ENCODE measurements around the gene PTCHD4.
"Not testable (repeated sequence)": the region's sequence is repeated elsewhere in the genome, so short reads cannot be mapped to it uniquely, and the experiment has no call there.

Gene PTCHD4

DNA sequence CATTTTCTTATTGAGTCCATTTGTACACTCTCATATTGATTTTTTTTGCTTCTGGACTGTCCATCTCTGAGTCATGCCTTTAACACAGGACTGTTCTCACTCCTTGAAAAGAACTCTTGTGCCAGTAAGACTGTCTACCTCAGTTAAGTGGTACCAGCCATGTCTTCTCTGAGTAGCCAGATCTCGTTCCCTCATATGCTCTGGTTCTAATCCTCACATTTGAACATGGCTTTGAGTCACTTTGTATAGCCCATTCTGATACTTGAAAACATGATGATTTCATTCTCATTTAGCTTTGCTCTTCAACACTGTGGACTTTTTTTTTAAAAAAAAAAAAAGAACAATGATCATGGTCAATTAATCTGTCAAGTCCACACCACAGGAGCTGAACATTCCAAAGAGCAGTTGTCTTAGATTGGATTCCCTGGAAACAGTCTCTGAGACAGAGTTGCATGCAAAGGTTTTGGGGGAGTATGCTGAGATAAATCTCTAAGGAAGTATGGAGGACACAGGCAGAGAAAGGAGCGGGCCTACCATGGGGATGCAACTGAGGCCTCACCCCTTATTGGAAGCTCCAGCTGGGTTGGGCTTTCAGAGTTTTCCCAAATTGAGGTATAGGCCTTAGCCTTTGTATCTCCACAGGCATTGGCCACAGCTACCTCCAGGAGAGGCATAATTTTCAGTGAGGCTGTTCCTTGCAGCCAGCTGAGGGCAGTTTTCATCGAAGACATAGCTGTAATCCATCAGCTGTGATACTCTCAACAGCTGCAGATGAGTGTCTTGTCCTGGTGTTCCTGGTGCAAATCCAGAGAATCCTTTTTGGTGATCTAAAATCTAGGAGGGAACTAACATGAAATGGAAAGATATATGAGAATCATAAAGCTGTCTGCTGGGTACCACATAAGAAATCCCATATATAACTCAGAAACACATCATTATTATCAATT is 6.0 kb upstream of the PTCHD4 start:
- no peak overlapping the region for H3K4me3 ChIP-seq (replicated peaks; ENCODE audit: low read depth, low read length)
- TF ChIP-seq, protein P1, sequence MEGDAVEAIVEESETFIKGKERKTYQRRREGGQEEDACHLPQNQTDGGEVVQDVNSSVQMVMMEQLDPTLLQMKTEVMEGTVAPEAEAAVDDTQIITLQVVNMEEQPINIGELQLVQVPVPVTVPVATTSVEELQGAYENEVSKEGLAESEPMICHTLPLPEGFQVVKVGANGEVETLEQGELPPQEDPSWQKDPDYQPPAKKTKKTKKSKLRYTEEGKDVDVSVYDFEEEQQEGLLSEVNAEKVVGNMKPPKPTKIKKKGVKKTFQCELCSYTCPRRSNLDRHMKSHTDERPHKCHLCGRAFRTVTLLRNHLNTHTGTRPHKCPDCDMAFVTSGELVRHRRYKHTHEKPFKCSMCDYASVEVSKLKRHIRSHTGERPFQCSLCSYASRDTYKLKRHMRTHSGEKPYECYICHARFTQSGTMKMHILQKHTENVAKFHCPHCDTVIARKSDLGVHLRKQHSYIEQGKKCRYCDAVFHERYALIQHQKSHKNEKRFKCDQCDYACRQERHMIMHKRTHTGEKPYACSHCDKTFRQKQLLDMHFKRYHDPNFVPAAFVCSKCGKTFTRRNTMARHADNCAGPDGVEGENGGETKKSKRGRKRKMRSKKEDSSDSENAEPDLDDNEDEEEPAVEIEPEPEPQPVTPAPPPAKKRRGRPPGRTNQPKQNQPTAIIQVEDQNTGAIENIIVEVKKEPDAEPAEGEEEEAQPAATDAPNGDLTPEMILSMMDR (IDR thresholded peaks at IDR 0.05; ENCODE audit: low read depth, low read length, missing control alignments): no peak
- DNase-seq (ENCODE audit: extremely low read depth, low read depth): no peak

DNA sequence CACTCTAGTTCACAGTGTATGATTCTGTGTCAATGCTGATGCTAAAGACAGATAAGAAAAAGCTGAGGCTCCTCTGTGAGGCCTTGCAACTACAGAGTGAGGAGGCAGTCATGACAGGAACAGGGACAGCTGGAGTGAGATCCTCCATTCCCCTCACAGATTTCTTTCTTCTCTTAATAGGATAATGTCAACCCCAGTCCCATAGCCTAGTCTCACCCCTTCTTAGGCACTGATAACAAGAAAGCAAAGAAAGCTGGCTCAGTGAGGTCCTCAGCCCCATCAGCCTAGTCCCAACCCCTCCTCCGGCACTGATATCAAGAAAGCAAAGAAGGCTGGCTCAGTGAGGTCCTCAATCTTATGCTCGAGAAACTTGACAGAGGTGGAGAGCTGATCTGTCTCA is 2.1 kb upstream of the PTCHD4 start:
- no peak overlapping the region for H3K4me3 ChIP-seq (replicated peaks; ENCODE audit: low read depth, low read length)
- no peak for DNase-seq (ENCODE audit: extremely low read depth, low read depth)
- TF ChIP-seq, protein P1 (IDR thresholded peaks at IDR 0.05; ENCODE audit: low read depth, low read length, missing control alignments): no peak

DNA sequence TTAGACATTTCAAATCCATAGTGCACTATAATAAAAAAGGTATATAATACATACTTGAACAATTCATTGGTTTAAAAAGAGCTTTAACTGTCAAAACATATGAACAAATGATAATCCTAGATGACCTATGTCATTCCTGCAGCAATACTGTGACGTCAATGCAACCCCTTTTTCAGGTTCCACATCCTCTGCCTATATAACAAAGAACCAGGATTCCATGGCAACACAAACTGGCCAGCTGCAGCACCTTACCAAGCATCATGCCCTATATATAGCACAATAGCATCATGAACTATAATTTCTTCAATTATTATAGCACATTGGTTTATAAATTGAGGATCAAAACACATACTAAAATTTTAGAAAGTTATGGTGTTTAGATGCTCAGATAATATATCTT is 578 bp upstream of the PTCHD4 start:
- DNase-seq (ENCODE audit: extremely low read depth, low read depth): no peak
- TF ChIP-seq, protein P1 (IDR thresholded peaks at IDR 0.05; ENCODE audit: low read depth, low read length, missing control alignments): no peak
- H3K4me3 ChIP-seq (replicated peaks; ENCODE audit: low read depth, low read length): no peak overlapping the region

DNA sequence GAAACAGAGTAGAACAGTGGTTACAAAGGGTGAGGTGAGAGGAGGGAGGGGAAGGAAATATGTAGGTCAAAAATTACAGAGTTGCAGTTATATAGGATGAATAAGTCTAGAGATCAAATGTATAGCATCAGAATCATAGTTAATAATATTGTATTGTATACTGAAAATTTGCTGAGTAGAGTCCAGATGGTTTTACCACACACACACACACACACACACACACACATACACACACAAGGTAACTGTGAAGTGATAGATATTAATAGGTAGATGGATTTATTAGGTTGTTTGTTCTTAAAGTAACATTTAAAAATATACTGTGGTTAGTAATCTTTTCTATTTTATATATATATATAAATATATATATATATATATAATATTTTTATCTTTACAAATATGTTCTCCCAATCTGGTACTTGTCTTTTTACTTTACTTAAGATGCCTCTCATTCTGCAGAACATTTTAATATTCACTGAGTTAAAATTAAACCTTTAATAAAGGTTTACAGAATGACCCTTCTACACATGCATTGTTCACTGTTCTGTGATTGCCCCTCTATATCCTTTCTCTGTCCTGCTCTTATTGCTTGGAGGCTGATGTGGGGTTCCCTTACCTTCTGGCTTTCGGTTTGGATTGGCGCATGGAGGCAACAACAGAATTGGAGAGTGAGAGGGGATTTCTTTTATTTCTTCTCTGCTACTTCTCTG is 408 bp downstream of the PTCHD4 start:
- no peak for DNase-seq (ENCODE audit: extremely low read depth, low read depth)
- H3K4me3 ChIP-seq (replicated peaks; ENCODE audit: low read depth, low read length): peak overlapping the region; percentile 52
- TF ChIP-seq, protein P1 (IDR thresholded peaks at IDR 0.05; ENCODE audit: low read depth, low read length, missing control alignments): no peak

DNA sequence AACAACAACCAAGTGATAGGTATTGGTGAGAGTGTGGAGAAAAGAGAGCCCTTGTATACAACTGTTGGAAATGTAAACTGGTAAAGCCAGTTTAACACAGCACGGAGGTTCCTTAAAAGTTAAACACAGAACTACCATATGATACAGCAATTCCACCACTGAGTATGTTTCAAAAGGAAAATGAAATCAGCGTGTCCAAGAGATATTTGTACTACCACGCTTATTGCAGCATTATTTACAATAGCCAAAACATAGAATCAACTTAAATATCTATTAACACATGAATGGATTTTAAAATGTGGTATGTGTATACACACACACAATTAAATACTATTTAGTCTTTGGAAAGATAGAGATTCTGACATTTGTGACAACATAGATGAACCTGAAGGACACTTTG is 1.1 kb downstream of the PTCHD4 start:
- DNase-seq (ENCODE audit: extremely low read depth, low read depth): no peak
- peak overlapping the region; percentile 52 for H3K4me3 ChIP-seq (replicated peaks; ENCODE audit: low read depth, low read length)
- TF ChIP-seq, protein P1 (IDR thresholded peaks at IDR 0.05; ENCODE audit: low read depth, low read length, missing control alignments): no peak

DNA sequence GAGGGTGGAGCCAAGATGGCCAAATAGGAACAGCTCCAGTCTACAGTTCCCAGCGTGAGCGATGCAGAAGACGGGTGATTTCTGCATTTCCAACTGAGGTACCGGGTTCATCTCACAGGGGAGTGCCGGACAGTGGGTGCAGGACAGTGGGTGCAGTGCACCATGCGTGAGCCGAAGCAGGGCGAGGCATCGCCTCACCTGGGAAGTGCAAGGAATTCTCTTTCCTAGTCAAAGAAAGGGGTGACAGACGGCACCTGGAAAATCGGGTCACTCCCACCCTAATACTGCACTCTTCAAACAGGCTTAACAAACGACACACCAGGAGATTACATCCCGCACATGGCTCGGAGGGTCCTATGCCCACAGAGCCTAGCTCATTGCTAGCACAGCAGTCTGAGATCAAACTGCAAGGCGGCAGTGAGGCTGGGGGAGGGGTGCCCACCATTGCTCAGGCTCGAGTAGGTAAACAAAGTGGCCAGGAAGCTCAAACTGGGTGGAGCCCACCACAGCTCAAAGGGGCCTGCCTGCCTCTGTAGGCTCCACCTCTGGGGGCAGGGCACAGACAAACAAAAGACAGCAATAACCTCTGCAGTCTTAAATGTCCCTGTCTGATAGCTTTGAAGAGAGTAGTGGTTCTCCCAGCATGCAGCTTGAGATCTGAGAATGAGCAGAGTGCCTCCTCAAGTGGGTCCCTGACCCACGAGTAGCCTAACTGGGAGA is 8.4 kb downstream of the PTCHD4 start:
- DNase-seq (ENCODE audit: extremely low read depth, low read depth); H3K4me3 ChIP-seq (replicated peaks; ENCODE audit: low read depth, low read length): not testable (repeated sequence)

DNA sequence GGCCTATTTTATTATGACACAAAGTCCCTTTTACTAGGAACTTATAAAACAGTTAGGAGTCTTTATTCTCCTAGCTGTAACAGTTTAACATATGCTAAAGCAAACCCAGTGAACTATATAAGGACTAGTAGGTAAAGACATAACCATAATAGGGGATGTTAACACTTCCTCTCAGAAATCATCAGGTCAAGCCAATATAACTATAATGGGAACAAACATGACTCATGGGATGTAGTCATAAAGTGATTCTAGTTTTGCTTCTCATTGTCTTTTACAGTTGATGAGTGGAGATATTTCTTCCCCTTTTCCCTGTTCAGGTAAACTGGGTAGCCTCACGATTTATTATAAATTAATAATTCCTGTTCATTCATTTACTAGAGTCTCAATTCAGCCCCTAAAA is 9.7 kb downstream of the PTCHD4 start:
- H3K4me3 ChIP-seq (replicated peaks; ENCODE audit: low read depth, low read length): no peak overlapping the region
- TF ChIP-seq, protein P1 (IDR thresholded peaks at IDR 0.05; ENCODE audit: low read depth, low read length, missing control alignments): no peak
- no peak for DNase-seq (ENCODE audit: extremely low read depth, low read depth)

Data from HFF-Myc (cell line).